ENCODE data around the gene NKD2.

NKD2 gene

DNA sequence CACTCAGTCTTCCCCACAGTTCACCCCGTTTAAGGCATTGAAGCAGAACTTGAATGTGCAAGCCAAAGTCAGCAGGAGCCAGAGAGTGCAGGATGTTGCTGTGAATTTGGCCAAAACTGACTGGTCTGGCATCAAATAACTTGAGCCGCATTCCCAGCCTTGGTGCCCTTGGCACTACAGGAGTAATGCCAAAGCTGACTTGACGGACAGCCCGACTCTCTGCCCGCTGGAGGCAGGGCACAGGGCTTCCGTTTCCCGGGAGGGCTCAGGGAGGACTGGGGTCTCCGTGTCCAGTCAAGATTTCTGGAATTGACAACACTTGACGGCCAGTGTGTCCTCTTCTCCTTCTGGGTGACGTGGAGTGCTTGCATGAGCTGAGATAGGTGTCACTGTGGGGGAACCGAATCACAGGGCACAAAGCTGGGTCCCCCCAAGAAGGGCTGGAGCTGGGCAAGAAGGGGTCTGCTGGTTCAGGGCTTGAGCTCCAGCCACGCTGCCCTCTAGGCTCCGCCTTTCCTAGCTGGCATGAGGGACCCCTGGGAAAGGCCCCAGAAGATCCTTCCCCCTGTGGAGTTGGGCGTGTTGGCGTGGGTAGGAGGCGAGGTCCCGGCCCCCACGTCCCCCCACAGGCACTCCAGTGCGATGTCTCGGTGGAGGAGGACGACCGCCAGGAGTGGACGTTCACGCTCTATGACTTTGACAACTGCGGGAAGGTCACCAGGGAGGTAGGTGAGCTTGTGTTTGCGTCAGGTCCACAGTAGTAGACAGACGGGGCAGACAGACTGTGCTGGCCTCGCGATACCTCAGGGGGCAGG, 25.2 kb downstream of the NKD2 start:
- no peaks in the 10 kb centered on the region for H3K9me2 ChIP-seq (replicated peaks; ENCODE audit: control insufficient read depth, low read length)
- no peak overlapping the region for H3K4me3 ChIP-seq (ENCODE audit: low read length)
- no peaks in the 10 kb centered on the region for H3F3A ChIP-seq (ENCODE audit: control insufficient read depth, insufficient read depth)
- no peaks in the 10 kb centered on the region for H4K20me1 ChIP-seq (ENCODE audit: control insufficient read depth, insufficient read depth, low read depth, low read length)
- H3K36me3 ChIP-seq (ENCODE audit: control insufficient read depth, low read length): no peaks in the 10 kb centered on the region
- H3K27me3 ChIP-seq (ENCODE audit: control insufficient read depth, low read length): no peaks in the 10 kb centered on the region
- H3K4me2 ChIP-seq (ENCODE audit: low read length): no peak overlapping the region
- H3K79me2 ChIP-seq (ENCODE audit: control insufficient read depth, low read length): no peaks in the 10 kb centered on the region
- peaks cover 6% of the 10 kb centered on the region; the same call in 1 of the 2 replicates for H3K9me3 ChIP-seq (ENCODE audit: control insufficient read depth, insufficient read depth, low read length)
- TF ChIP-seq EZH2phosphoT487 (IDR thresholded peaks at IDR 0.05; ENCODE audit: borderline replicate concordance, low read length): no peak
- TF ChIP-seq, protein P1, sequence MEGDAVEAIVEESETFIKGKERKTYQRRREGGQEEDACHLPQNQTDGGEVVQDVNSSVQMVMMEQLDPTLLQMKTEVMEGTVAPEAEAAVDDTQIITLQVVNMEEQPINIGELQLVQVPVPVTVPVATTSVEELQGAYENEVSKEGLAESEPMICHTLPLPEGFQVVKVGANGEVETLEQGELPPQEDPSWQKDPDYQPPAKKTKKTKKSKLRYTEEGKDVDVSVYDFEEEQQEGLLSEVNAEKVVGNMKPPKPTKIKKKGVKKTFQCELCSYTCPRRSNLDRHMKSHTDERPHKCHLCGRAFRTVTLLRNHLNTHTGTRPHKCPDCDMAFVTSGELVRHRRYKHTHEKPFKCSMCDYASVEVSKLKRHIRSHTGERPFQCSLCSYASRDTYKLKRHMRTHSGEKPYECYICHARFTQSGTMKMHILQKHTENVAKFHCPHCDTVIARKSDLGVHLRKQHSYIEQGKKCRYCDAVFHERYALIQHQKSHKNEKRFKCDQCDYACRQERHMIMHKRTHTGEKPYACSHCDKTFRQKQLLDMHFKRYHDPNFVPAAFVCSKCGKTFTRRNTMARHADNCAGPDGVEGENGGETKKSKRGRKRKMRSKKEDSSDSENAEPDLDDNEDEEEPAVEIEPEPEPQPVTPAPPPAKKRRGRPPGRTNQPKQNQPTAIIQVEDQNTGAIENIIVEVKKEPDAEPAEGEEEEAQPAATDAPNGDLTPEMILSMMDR (IDR thresholded peaks at IDR 0.05; ENCODE audit: low read depth, low read length, poor library complexity, severe bottlenecking): no peak
- no peaks in the 10 kb centered on the region for H3K4me1 ChIP-seq (ENCODE audit: control insufficient read depth, low read length)
- H3K27ac ChIP-seq (ENCODE audit: low read depth, low read length): no peak overlapping the region

DNA sequence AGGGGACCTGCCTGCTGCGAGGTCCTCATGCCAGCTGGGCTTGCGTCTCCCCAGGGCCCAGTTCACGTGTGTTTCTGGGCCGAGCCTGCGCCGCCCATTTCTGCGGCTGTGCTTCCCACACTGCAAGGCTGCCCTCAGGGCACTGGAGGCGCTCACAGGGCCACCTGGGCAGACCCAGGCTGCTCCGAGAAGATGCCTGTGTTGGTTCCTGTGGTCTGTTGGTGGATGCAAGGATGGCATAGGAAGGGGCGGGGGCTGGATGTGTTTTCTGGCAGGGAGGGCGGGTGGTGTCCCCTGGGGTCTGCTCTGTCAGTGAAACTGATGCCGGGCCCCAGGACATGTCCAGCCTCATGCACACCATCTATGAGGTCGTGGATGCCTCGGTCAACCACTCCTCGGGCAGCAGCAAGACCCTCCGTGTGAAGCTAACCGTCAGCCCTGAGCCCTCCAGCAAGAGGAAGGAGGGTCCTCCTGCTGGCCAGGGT, 25.9 kb downstream of the NKD2 start:
- H3F3A ChIP-seq (ENCODE audit: control insufficient read depth, insufficient read depth): no peaks in the 10 kb centered on the region
- H3K9me3 ChIP-seq (ENCODE audit: control insufficient read depth, insufficient read depth, low read length): peaks cover 6% of the 10 kb centered on the region; the same call in 1 of the 2 replicates
- H3K4me3 ChIP-seq (ENCODE audit: low read length): no peak overlapping the region
- H4K20me1 ChIP-seq (ENCODE audit: control insufficient read depth, insufficient read depth, low read depth, low read length): no peaks in the 10 kb centered on the region
- H3K9me2 ChIP-seq (replicated peaks; ENCODE audit: control insufficient read depth, low read length): no peaks in the 10 kb centered on the region
- H3K27ac ChIP-seq (ENCODE audit: low read depth, low read length): no peak overlapping the region
- H3K36me3 ChIP-seq (ENCODE audit: control insufficient read depth, low read length): no peaks in the 10 kb centered on the region
- no peak overlapping the region for H3K4me2 ChIP-seq (ENCODE audit: low read length)
- TF ChIP-seq, protein P1 (IDR thresholded peaks at IDR 0.05; ENCODE audit: low read depth, low read length, poor library complexity, severe bottlenecking): no peak
- no peak for TF ChIP-seq EZH2phosphoT487 (IDR thresholded peaks at IDR 0.05; ENCODE audit: borderline replicate concordance, low read length)
- H3K79me2 ChIP-seq (ENCODE audit: control insufficient read depth, low read length): no peaks in the 10 kb centered on the region
- H3K27me3 ChIP-seq (ENCODE audit: control insufficient read depth, low read length): no peaks in the 10 kb centered on the region
- H3K4me1 ChIP-seq (ENCODE audit: control insufficient read depth, low read length): no peaks in the 10 kb centered on the region

DNA sequence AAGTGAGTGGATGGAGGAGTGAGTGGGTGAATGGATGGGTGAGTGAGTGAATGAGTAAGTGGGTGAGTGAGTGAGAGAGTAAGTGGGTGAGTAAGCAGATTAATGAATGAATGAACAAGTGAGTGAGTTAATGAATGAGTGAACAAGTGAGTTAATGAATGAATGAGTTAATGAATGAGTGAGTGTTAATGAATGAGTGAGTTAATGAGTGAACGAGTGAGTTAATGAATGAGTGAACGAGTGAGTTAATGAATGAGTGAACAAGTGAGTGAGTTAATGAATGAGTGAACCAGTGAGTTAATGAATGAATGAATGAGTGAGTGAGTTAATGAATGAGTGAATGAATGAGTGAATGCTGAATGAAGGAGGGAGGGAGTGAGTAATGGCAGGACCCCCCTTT, 26.4 kb downstream of the NKD2 start:
- Histone ChIP-seq H4K20me1 (ENCODE audit: control insufficient read depth, insufficient read depth, low read depth, low read length) (no peaks in the 10 kb centered on the region), H3K9me3 (ENCODE audit: control insufficient read depth, insufficient read depth, low read length) (peaks cover 6% of the 10 kb centered on the region; the same call in 1 of the 2 replicates), H3K79me2 (ENCODE audit: control insufficient read depth, low read length) (no peaks in the 10 kb centered on the region), H3K4me1 (ENCODE audit: control insufficient read depth, low read length) (no peaks in the 10 kb centered on the region), H3F3A (ENCODE audit: control insufficient read depth, insufficient read depth) (no peaks in the 10 kb centered on the region), H3K9me2 (replicated peaks; ENCODE audit: control insufficient read depth, low read length) (no peaks in the 10 kb centered on the region), H3K27ac (ENCODE audit: low read depth, low read length) (no peak overlapping the region), H3K27me3 (ENCODE audit: control insufficient read depth, low read length) (no peaks in the 10 kb centered on the region), H3K4me3 (ENCODE audit: low read length) (no peak overlapping the region), H3K4me2 (ENCODE audit: low read length) (no peak overlapping the region), H3K36me3 (ENCODE audit: control insufficient read depth, low read length) (no peaks in the 10 kb centered on the region)
- TF ChIP-seq, protein P1 (IDR thresholded peaks at IDR 0.05; ENCODE audit: low read depth, low read length, poor library complexity, severe bottlenecking): no peak
- no peak for TF ChIP-seq EZH2phosphoT487 (IDR thresholded peaks at IDR 0.05; ENCODE audit: borderline replicate concordance, low read length)

All from DOHH2 (cell line).